HG02973 (cell line): ENCODE data around the gene OSBPL5.

ENCODE experiments used
- ATAC-seq: cut with Tn5 transposase; IDR thresholded peaks from one replicate; pipeline ENCODE4 v1.9.1; 2021; ENCODE audit warnings: moderate library complexity; ENCODE audit not compliant: unreplicated experiment

The OSBPL5 gene

GRCh38 chr11:3135481-3136440, 29.3 kb downstream of the OSBPL5 start:
- no peak for ATAC-seq

- no peak for ATAC-seq
Measured at GRCh38 chr11:3134651-3135480, 30.2 kb downstream of the OSBPL5 start.

GRCh38 chr11:3134218-3134621, 30.9 kb downstream of the OSBPL5 start:
- ATAC-seq: no peak

GRCh38 chr11:3133261-3134217, 31.6 kb downstream of the OSBPL5 start:
- ATAC-seq: no peak

GRCh38 chr11:3132831-3133260, 32.3 kb downstream of the OSBPL5 start:
- ATAC-seq: no peak

GRCh38 chr11:3132271-3132781, 32.8 kb downstream of the OSBPL5 start:
- ATAC-seq: no peak

GRCh38 chr11:3131330-3131941, 33.7 kb downstream of the OSBPL5 start:
- no peak for ATAC-seq

- ATAC-seq: no peak
Measured at GRCh38 chr11:3130269-3131071, 34.6 kb downstream of the OSBPL5 start.

- ATAC-seq: no peak
Measured at GRCh38 chr11:3129591-3130268, 35.4 kb downstream of the OSBPL5 start.

GRCh38 chr11:3129181-3129590, 35.9 kb downstream of the OSBPL5 start:
- no peak for ATAC-seq

GRCh38 chr11:3128356-3129180, 36.5 kb downstream of the OSBPL5 start:
- no peak for ATAC-seq

- ATAC-seq: no peak
Measured at GRCh38 chr11:3127706-3128355, 37.3 kb downstream of the OSBPL5 start.

GRCh38 chr11:3126901-3127691, 38.0 kb downstream of the OSBPL5 start:
- ATAC-seq: no peak

- no peak for ATAC-seq
Measured at GRCh38 chr11:3126207-3126865, 38.8 kb downstream of the OSBPL5 start.

- ATAC-seq: no peak
Measured at GRCh38 chr11:3124821-3125220, 40.3 kb downstream of the OSBPL5 start.
